Neural progenitor cell (in vitro differentiated cells): ENCODE data around the gene SLC36A3. TPM values are rescaled to one million over a fixed set of nuclear protein-coding genes. Genes with fewer than 3 reads are reported as not detected.
"Not testable (repeated sequence)": the region's sequence is repeated elsewhere in the genome, so short reads cannot be mapped to it uniquely, and the experiment has no call there.

Experiments used
- DNase-seq: peaks from one replicate; pipeline ENCODE4 v3.0.0-alpha.2; 2016; ENCODE audit warnings: low spot score
- H2AFZ ChIP-seq: fragments of 200-600 bp; sonication (generic); replicated peaks from 2 replicates; pipeline ENCODE4 v1.6.1; 2016; ENCODE audit warnings: antibody characterized with exemption
- H3F3A ChIP-seq: fragments of 200-600 bp; sonication (generic); 2 replicates; pipeline ENCODE4 v1.6.1; 2016; ENCODE audit warnings: antibody characterized with exemption, low read depth
- H3K27ac ChIP-seq: fragments of 200-600 bp; sonication (generic); 2 replicates; pipeline ENCODE4 v1.5.1; 2016; ENCODE audit warnings: mild to moderate bottlenecking
- H3K27me3 ChIP-seq: fragments of 200-600 bp; sonication (generic); 2 replicates; pipeline ENCODE4 v1.6.1; 2016; ENCODE audit warnings: mild to moderate bottlenecking, moderate library complexity
- H3K36me3 ChIP-seq: fragments of 200-600 bp; sonication (generic); 2 replicates; pipeline ENCODE4 v1.5.1; 2016
- H3K4me1 ChIP-seq: fragments of 200-600 bp; sonication (generic); 2 replicates; pipeline ENCODE4 v1.6.1; 2016; ENCODE audit warnings: mixed run types
- H3K4me2 ChIP-seq: fragments of 200-600 bp; sonication (generic); 2 replicates; pipeline ENCODE4 v1.6.1; 2016
- H3K4me3 ChIP-seq: fragments of 200-600 bp; sonication (generic); 2 replicates; pipeline ENCODE4 v1.5.1; 2016
- H3K79me2 ChIP-seq: fragments of 200-600 bp; sonication (generic); 2 replicates; pipeline ENCODE4 v1.6.1; 2016; ENCODE audit warnings: low read depth
- H3K9ac ChIP-seq: fragments of 200-600 bp; sonication (generic); 2 replicates; pipeline ENCODE4 v1.6.1; 2016
- H3K9me3 ChIP-seq: fragments of 200-600 bp; sonication (generic); 2 replicates; pipeline ENCODE4 v1.5.1; 2016; ENCODE audit warnings: low read depth
- H4K20me1 ChIP-seq: fragments of 200-600 bp; sonication (generic); 2 replicates; pipeline ENCODE4 v1.6.1; 2016; ENCODE audit warnings: low read depth
- H3K27ac Mint-ChIP-seq: 3 replicates; pipeline ENCODE4 v1.8.0; 2021; ENCODE audit warnings: mixed read lengths
- H3K27me3 Mint-ChIP-seq: 2 replicates; pipeline ENCODE4 v1.8.0; 2022; ENCODE audit warnings: low read depth, mild to moderate bottlenecking, inconsistent platforms, moderate library complexity, mixed read lengths; ENCODE audit not compliant: insufficient read depth
- H3K36me3 Mint-ChIP-seq: 3 replicates; pipeline ENCODE4 v1.8.0; 2021; ENCODE audit warnings: mixed read lengths
- H3K4me1 Mint-ChIP-seq: 3 replicates; pipeline ENCODE4 v1.8.0; 2021; ENCODE audit warnings: mixed read lengths
- H3K4me3 Mint-ChIP-seq: 3 replicates; pipeline ENCODE4 v1.8.0; 2021; ENCODE audit warnings: mild to moderate bottlenecking, moderate library complexity, mixed read lengths
- H3K9me3 Mint-ChIP-seq: 3 replicates; pipeline ENCODE4 v1.8.0; 2020; ENCODE audit warnings: mixed read lengths
- CTCF ChIP-seq: fragments of 200-600 bp; sonication (generic); IDR thresholded peaks from 2 replicates; pipeline ENCODE4 v1.5.1; 2017; ENCODE audit warnings: antibody characterized with exemption, mild to moderate bottlenecking
- EZH2 ChIP-seq: fragments of 200-600 bp; sonication (generic); IDR thresholded peaks from 2 replicates; pipeline ENCODE4 v1.6.1; 2017; ENCODE audit warnings: antibody characterized with exemption, mild to moderate bottlenecking, moderate library complexity
- EZH2phosphoT487 ChIP-seq: fragments of 200-600 bp; sonication (generic); IDR thresholded peaks from 2 replicates; pipeline ENCODE4 v1.6.1; 2017; ENCODE audit warnings: antibody characterized with exemption
- total RNA-seq: library from RNA; depleted of rRNA; stranded (reverse); fragments of >200 nt; gene quantifications from 2 replicates; pipeline ENCODE4 v1.2.3, GENCODE V29; 2015; ENCODE audit warnings: low replicate concordance

SLC36A3 gene
- total RNA-seq, 1 donor from 2014 or later: not detected

- H4K20me1 ChIP-seq: no peaks in the 10 kb centered on the region
- DNase-seq: no peak
- H2AFZ ChIP-seq: no peak overlapping the region
- H3K4me1 ChIP-seq: no peaks in the 10 kb centered on the region
- H3K9ac ChIP-seq: no peak overlapping the region
- H3K79me2 ChIP-seq: no peaks in the 10 kb centered on the region
- peaks cover 15% of the 10 kb centered on the region for H3K9me3 Mint-ChIP-seq
- H3K4me3 ChIP-seq: no peak overlapping the region
- TF ChIP-seq EZH2phosphoT487: no peak
- TF ChIP-seq CTCF: no peak
- TF ChIP-seq EZH2: no peak
- H3K4me1 Mint-ChIP-seq: peaks cover 2% of the 10 kb centered on the region
- no peak overlapping the region for H3K4me3 Mint-ChIP-seq
- H3F3A ChIP-seq: no peaks in the 10 kb centered on the region
- peaks cover 5% of the 10 kb centered on the region for H3K36me3 Mint-ChIP-seq
- H3K27me3 ChIP-seq: no peaks in the 10 kb centered on the region
- no peaks in the 10 kb centered on the region for H3K36me3 ChIP-seq
- H3K27ac ChIP-seq: no peak overlapping the region
- H3K27me3 Mint-ChIP-seq: peaks cover 5% of the 10 kb centered on the region
- H3K4me2 ChIP-seq: no peak overlapping the region
- H3K27ac Mint-ChIP-seq: no peak overlapping the region
- no peaks in the 10 kb centered on the region for H3K9me3 ChIP-seq
Measured at GRCh38 chr5:151313357-151313756, 9.8 kb upstream of the SLC36A3 start.

GRCh38 chr5:151312756-151313324 lies 9.3 kb upstream of the SLC36A3 start:
- no peaks in the 10 kb centered on the region for H3K36me3 ChIP-seq
- H3K27ac ChIP-seq: no peak overlapping the region
- TF ChIP-seq EZH2 (no peak), CTCF (no peak), EZH2phosphoT487 (no peak)
- peaks cover 2% of the 10 kb centered on the region for H3K4me1 Mint-ChIP-seq
- no peak for DNase-seq
- H3K27ac Mint-ChIP-seq: no peak overlapping the region
- no peaks in the 10 kb centered on the region for H3K4me1 ChIP-seq
- H3K9ac ChIP-seq: no peak overlapping the region
- H3K79me2 ChIP-seq: no peaks in the 10 kb centered on the region
- no peak overlapping the region for H3K4me3 Mint-ChIP-seq
- no peaks in the 10 kb centered on the region for H3F3A ChIP-seq
- no peaks in the 10 kb centered on the region for H4K20me1 ChIP-seq
- no peak overlapping the region for H3K4me2 ChIP-seq
- no peak overlapping the region for H2AFZ ChIP-seq
- H3K36me3 Mint-ChIP-seq: peaks cover 5% of the 10 kb centered on the region
- no peaks in the 10 kb centered on the region for H3K27me3 ChIP-seq
- peaks cover 5% of the 10 kb centered on the region for H3K27me3 Mint-ChIP-seq
- H3K9me3 ChIP-seq: no peaks in the 10 kb centered on the region
- H3K9me3 Mint-ChIP-seq: peaks cover 15% of the 10 kb centered on the region
- H3K4me3 ChIP-seq: no peak overlapping the region

GRCh38 chr5:151310932-151311331 lies 7.4 kb upstream of the SLC36A3 start:
- Histone ChIP-seq H3F3A (no peaks in the 10 kb centered on the region), H4K20me1 (no peaks in the 10 kb centered on the region), H3K4me1 (no peaks in the 10 kb centered on the region), H3K4me3 (no peak overlapping the region), H3K9me3 (no peaks in the 10 kb centered on the region), H2AFZ (no peak overlapping the region), H3K9ac (no peak overlapping the region), H3K36me3 (no peaks in the 10 kb centered on the region), H3K27me3 (no peaks in the 10 kb centered on the region), H3K79me2 (no peaks in the 10 kb centered on the region), H3K27ac (no peak overlapping the region), H3K4me2 (no peak overlapping the region)
- H3K9me3 Mint-ChIP-seq: peaks cover 15% of the 10 kb centered on the region
- no peak for TF ChIP-seq CTCF
- TF ChIP-seq EZH2phosphoT487: no peak
- TF ChIP-seq EZH2: no peak
- no peak overlapping the region for H3K4me3 Mint-ChIP-seq
- no peak overlapping the region for H3K27ac Mint-ChIP-seq
- H3K27me3 Mint-ChIP-seq: peaks cover 5% of the 10 kb centered on the region
- H3K36me3 Mint-ChIP-seq: peaks cover 5% of the 10 kb centered on the region
- no peak for DNase-seq
- H3K4me1 Mint-ChIP-seq: peaks cover 2% of the 10 kb centered on the region

GRCh38 chr5:151309821-151310220 lies 6.3 kb upstream of the SLC36A3 start:
- not testable (repeated sequence) for H3K4me3 Mint-ChIP-seq, H3K4me3 ChIP-seq, H3K4me1 ChIP-seq, H3K79me2 ChIP-seq, H3K9ac ChIP-seq, H3K4me2 ChIP-seq, DNase-seq, H3K27ac ChIP-seq, H3K36me3 ChIP-seq, H3K36me3 Mint-ChIP-seq, H3K9me3 ChIP-seq, H3K27me3 Mint-ChIP-seq, H3F3A ChIP-seq, H3K27me3 ChIP-seq, H3K4me1 Mint-ChIP-seq, H3K27ac Mint-ChIP-seq, H2AFZ ChIP-seq, H4K20me1 ChIP-seq
- H3K9me3 Mint-ChIP-seq: peaks cover 15% of the 10 kb centered on the region

GRCh38 chr5:151309266-151309665 lies 5.7 kb upstream of the SLC36A3 start:
- H3K4me3 ChIP-seq, H3K4me1 ChIP-seq, H3K27ac ChIP-seq, H3K36me3 Mint-ChIP-seq, H3K36me3 ChIP-seq, H4K20me1 ChIP-seq, H3K27ac Mint-ChIP-seq, H3K27me3 ChIP-seq, H3K4me2 ChIP-seq, H2AFZ ChIP-seq, H3K4me1 Mint-ChIP-seq, DNase-seq, H3K9ac ChIP-seq, H3F3A ChIP-seq, H3K9me3 ChIP-seq, H3K4me3 Mint-ChIP-seq, H3K79me2 ChIP-seq, H3K27me3 Mint-ChIP-seq: not testable (repeated sequence)
- H3K9me3 Mint-ChIP-seq: peaks cover 15% of the 10 kb centered on the region
